B cell (primary cell): ENCODE data around the gene B4GALT4. TPM values are rescaled to one million over a fixed set of nuclear protein-coding genes. Genes with fewer than 3 reads are reported as not detected.
"Not testable (repeated sequence)": the region's sequence is repeated elsewhere in the genome, so short reads cannot be mapped to it uniquely, and the experiment has no call there.

Experiments
- ATAC-seq: fragments of 200-7000 bp; cut with Tn5 transposase; one replicate; pipeline ENCODE4 v1.10.0; 2021; ENCODE audit warnings: low read depth, mild to moderate bottlenecking, moderate number of reproducible peaks, moderate library complexity
- CTCF ChIA-PET: fragments of 350-600 bp; sonication (Branson Sonifier 250); formaldehyde crosslinking; loops from one replicate; lab custom pipeline; 2021; ENCODE audit warnings: antibody characterized with exemption, inconsistent platforms; lab: Charles Lee
- POLR2A ChIA-PET: fragments of 350-600 bp; sonication (Branson Sonifier 250); formaldehyde crosslinking; loops from one replicate; lab custom pipeline; 2021; ENCODE audit warnings: antibody characterized with exemption; lab: Charles Lee
- DNase-seq: peaks from one replicate; pipeline ENCODE4 v3.0.0; 2013
- H2AFZ ChIP-seq: 2 replicates; pipeline ENCODE4 v1.6.1; 2012; ENCODE audit warnings: mild to moderate bottlenecking, low read depth, low read length; ENCODE audit not compliant: insufficient read depth, poor library complexity, severe bottlenecking
- H3K27ac ChIP-seq, 2 donors: 1 replicate in 1 of 2; 2 replicates in 1 of 2; pipeline ENCODE4 v1.5.1; 2012 to 2013; ENCODE audit warnings: low read length in 2 of 2, mild to moderate bottlenecking in 2 of 2, moderate library complexity in 1 of 2
- H3K27me3 ChIP-seq, 4 experiments: fragments of 200-600 bp in 1 of 4; sonication (generic) in 1 of 4; replicated peaks in 1 of 4; 1 replicate in 2 of 4; 2 replicates in 2 of 4; pipeline versions ENCODE4 v1.6.1 to v1.7.0; 2013 to 2016; ENCODE audit warnings: low read length in 3 of 4, mild to moderate bottlenecking in 2 of 4, mixed read lengths in 1 of 4, moderate library complexity in 1 of 4; ENCODE audit not compliant: insufficient read depth in 4 of 4, control insufficient read depth in 3 of 4; ENCODE audit errors: control extremely low read depth in 1 of 4
- H3K36me3 ChIP-seq, 2 experiments: replicated peaks in 1 of 2; 1 replicate in 1 of 2; 2 replicates in 1 of 2; pipeline versions ENCODE4 v1.6.1 to v1.7.1; 2013; ENCODE audit warnings: low read length in 1 of 2; ENCODE audit not compliant: insufficient read depth in 2 of 2, control insufficient read depth in 1 of 2; ENCODE audit errors: control extremely low read depth in 1 of 2, extremely low read depth in 1 of 2
- H3K4me1 ChIP-seq, 2 donors: fragments of 200-600 bp in 1 of 2; sonication (generic) in 1 of 2; 1 replicate in 1 of 2; 2 replicates in 1 of 2; pipeline versions ENCODE4 v1.5.1 to v1.6.1; 2013 to 2017; ENCODE audit warnings: low read length in 2 of 2; ENCODE audit not compliant: control insufficient read depth in 2 of 2, insufficient read depth in 2 of 2
- H3K4me2 ChIP-seq: replicated peaks from 2 replicates; pipeline ENCODE3; 2012; ENCODE audit warnings: mild to moderate bottlenecking, low read depth, low read length; ENCODE audit not compliant: poor library complexity, severe bottlenecking
- H3K4me3 ChIP-seq, 5 experiments: fragments of 200-600 bp in 1 of 5; sonication (generic) in 1 of 5; 1 replicate in 3 of 5; 2 replicates in 2 of 5; pipeline versions ENCODE4 v1.5.1 to v1.7.0; 2011 to 2016; ENCODE audit warnings: low read length in 4 of 5, mild to moderate bottlenecking in 4 of 5, low read depth in 2 of 5, control low read depth in 1 of 5, moderate library complexity in 1 of 5; ENCODE audit not compliant: insufficient read depth in 1 of 5; ENCODE audit errors: control extremely low read depth in 1 of 5, extremely low read depth in 1 of 5
- H3K79me2 ChIP-seq: fragments of 200-600 bp; sonication (generic); one replicate; pipeline ENCODE4 v1.6.0; 2016; ENCODE audit warnings: low read length; ENCODE audit not compliant: control insufficient read depth, insufficient read depth
- H3K9ac ChIP-seq: fragments of 200-600 bp; sonication (generic); 2 replicates; pipeline ENCODE4 v1.6.1; 2017; ENCODE audit warnings: mild to moderate bottlenecking, low read length, moderate library complexity
- H3K9me3 ChIP-seq, 3 donors: one replicate each; pipeline versions ENCODE4 v1.6.1 to v1.7.1; 2013; ENCODE audit warnings: low read length in 2 of 3; ENCODE audit not compliant: control insufficient read depth in 2 of 3, insufficient read depth in 1 of 3; ENCODE audit errors: control extremely low read depth in 1 of 3
- H4K20me1 ChIP-seq: 2 replicates; pipeline ENCODE4 v1.6.0; 2012; ENCODE audit warnings: mild to moderate bottlenecking, low read length; ENCODE audit not compliant: insufficient read depth, control insufficient read depth, poor library complexity, severe bottlenecking
- H3K27ac Mint-ChIP-seq: one replicate; pipeline ENCODE4 v1.8.0; 2021; ENCODE audit warnings: mixed read lengths
- H3K27me3 Mint-ChIP-seq: one replicate; pipeline ENCODE4 v1.8.0; 2021; ENCODE audit warnings: mixed read lengths
- H3K4me1 Mint-ChIP-seq: one replicate; pipeline ENCODE4 v1.8.0; 2021; ENCODE audit warnings: mixed read lengths
- H3K4me3 Mint-ChIP-seq: one replicate; pipeline ENCODE4 v1.8.0; 2021; ENCODE audit warnings: mixed read lengths
- H3K9me3 Mint-ChIP-seq: one replicate; pipeline ENCODE4 v1.8.0; 2022; ENCODE audit warnings: mixed read lengths; ENCODE audit not compliant: insufficient read depth
- CTCF ChIP-seq: fragments of 200-600 bp; IDR thresholded peaks from one replicate; pipeline ENCODE4 v1.8.0; 2022; ENCODE audit warnings: antibody characterized with exemption, mild to moderate bottlenecking
- EZH2 ChIP-seq: IDR thresholded peaks from 2 replicates; pipeline ENCODE4 v1.6.1; 2012; ENCODE audit warnings: borderline replicate concordance, low read depth, mild to moderate bottlenecking, moderate library complexity, low read length; ENCODE audit not compliant: insufficient read depth, poor library complexity, severe bottlenecking
- WGBS: methylation state at CpG from one replicate; pipeline ENCODE4 v1.1.5; 2013; ENCODE audit warnings: missing lambda C conversion rate; ENCODE audit not compliant: insufficient coverage; 5-methylcytosine and 5-hydroxymethylcytosine counted together
- intact Hi-C: fragments of 100-400 bp; cut with micrococcal nuclease; formaldehyde crosslinking; loops from one replicate; pipeline ENCODE4 v1.10.0; 2022
- polyA plus RNA-seq: library from polyadenylated mRNA; depleted of rRNA; stranded (reverse); fragments of >200 nt; gene quantifications from 2 replicates; pipeline ENCODE4 v1.2.3, GENCODE V29; 2012
- total RNA-seq, 2 donors: library from RNA; stranded (reverse); fragments of 120-200 nt in 1 of 2; gene quantifications; 1 replicate in 1 of 2; 2 replicates in 1 of 2; pipeline versions ENCODE4 v1.2.3 to v1.2.4, GENCODE V29; 2013 to 2022

Gene B4GALT4
- total and polyA plus RNA-seq, 2 donors (not counting 1 experiment from before 2014, with no cell fraction given), result 7.1 to 21.9 TPM

GRCh38 chr3:119245778-119246177, 5.1 kb upstream of the B4GALT4 start:
- Histone ChIP-seq H3K4me1 (peaks cover 4 to 9% of the 10 kb centered on the region in 2 donors), H3K9ac (no peak overlapping the region), H3K9me3 (peaks cover 3 to 7% (median 5%) of the 10 kb centered on the region in 3 donors), H3K36me3 (no peaks in the 10 kb centered on the region), H4K20me1 (no peaks in the 10 kb centered on the region), H3K79me2 (no peaks in the 10 kb centered on the region), H3K4me3 (no peak overlapping the region), H3K4me2 (no peak overlapping the region), H3K27ac (no peak overlapping the region), H3K27me3 (no peaks in the 10 kb centered on the region), H2AFZ (no peak overlapping the region)
- intact Hi-C loops, result loop anchor here (10.0 kb wide), 3 partner anchors 211 to 459 kb away; partner anchors contain the start of genes CFAP91, IGSF11, POGLUT1 and TMEM39A
- H3K9me3 Mint-ChIP-seq, result peaks cover 2% of the 10 kb centered on the region
- 50% methylated on average over 2 of the region's 2 CpGs for WGBS
- no peaks in the 10 kb centered on the region for H3K27me3 Mint-ChIP-seq
- no peak overlapping the region for H3K4me3 Mint-ChIP-seq
- TF ChIP-seq CTCF (no peak), EZH2 (no peak)
- DNase-seq (no peak), ATAC-seq (no peak)
- H3K4me1 Mint-ChIP-seq, result peaks cover 7% of the 10 kb centered on the region
- ChIA-PET CTCF (no interaction called here), POLR2A (no interaction called here)
- H3K27ac Mint-ChIP-seq, result no peak overlapping the region

- H3K27ac Mint-ChIP-seq, result no peak overlapping the region
- peaks cover 16 to 24% of the 10 kb centered on the region in 2 donors for H3K4me1 ChIP-seq
- POLR2A ChIA-PET, result interaction anchor here (0.6 kb wide), 1 partner anchor 15 kb away, joined by 3 read pairs; no protein-coding TSS in a partner anchor
- no peak for DNase-seq
- H4K20me1 ChIP-seq, result no peaks in the 10 kb centered on the region
- ATAC-seq, result no peak
- intact Hi-C loops, result loop anchor here (10.0 kb wide), 3 partner anchors 209 to 461 kb away; partner anchors contain the start of genes CFAP91, IGSF11, POGLUT1 and TMEM39A
- no peaks in the 10 kb centered on the region for H3K36me3 ChIP-seq
- H3K4me3 ChIP-seq, result no peak overlapping the region
- peaks cover 1% of the 10 kb centered on the region for H3K9me3 Mint-ChIP-seq
- no peak overlapping the region for H3K9ac ChIP-seq
- H3K27me3 ChIP-seq, result no peaks in the 10 kb centered on the region
- no peak overlapping the region for H3K27ac ChIP-seq
- no peak overlapping the region for H2AFZ ChIP-seq
- H3K4me2 ChIP-seq, result no peak overlapping the region
- peaks cover 19% of the 10 kb centered on the region for H3K4me1 Mint-ChIP-seq
- H3K4me3 Mint-ChIP-seq, result no peak overlapping the region
- peaks cover 2 to 7% (median 5%) of the 10 kb centered on the region in 3 donors for H3K9me3 ChIP-seq
- CTCF ChIA-PET, result interaction anchor here (0.6 to 1.6 kb wide), 5 partner anchors 109 to 1110 kb away, joined by 3 to 6 read pairs (median 5); no protein-coding TSS in a partner anchor
- H3K79me2 ChIP-seq, result peaks cover 12% of the 10 kb centered on the region
- no peaks in the 10 kb centered on the region for H3K27me3 Mint-ChIP-seq
- no peak for TF ChIP-seq CTCF
- no peak for TF ChIP-seq EZH2
Measured at GRCh38 chr3:119243712-119244111, 3.0 kb upstream of the B4GALT4 start.

GRCh38 chr3:119243058-119243529, 2.4 kb upstream of the B4GALT4 start:
- H3K4me3 Mint-ChIP-seq, ATAC-seq, H2AFZ ChIP-seq, H4K20me1 ChIP-seq, H3K27me3 ChIP-seq, H3K4me3 ChIP-seq, H3K9ac ChIP-seq, H3K27me3 Mint-ChIP-seq, H3K36me3 ChIP-seq, DNase-seq, POLR2A ChIA-PET, H3K27ac Mint-ChIP-seq, H3K27ac ChIP-seq, H3K9me3 Mint-ChIP-seq, H3K9me3 ChIP-seq, H3K4me2 ChIP-seq: not testable (repeated sequence)
- intact Hi-C loops, result loop anchor here (10.0 kb wide), 3 partner anchors 208 to 462 kb away; partner anchors contain the start of genes CFAP91, IGSF11, POGLUT1 and TMEM39A
- Histone ChIP-seq H3K4me1 (peaks cover 19 to 26% of the 10 kb centered on the region in 2 donors), H3K79me2 (peaks cover 15% of the 10 kb centered on the region)
- peaks cover 21% of the 10 kb centered on the region for H3K4me1 Mint-ChIP-seq
- CTCF ChIA-PET, result interaction anchor here (0.7 to 1.6 kb wide), 3 partner anchors 359 to 1111 kb away, joined by 5 to 6 read pairs (median 6); no protein-coding TSS in a partner anchor
- no CpG with 5 or more reads among the region's 7 CpGs for WGBS
